Measurements from ENCODE around the gene RIT2. TPM values are rescaled to one million over a fixed set of nuclear protein-coding genes. Genes with fewer than 3 reads are reported as not detected.

The RIT2 gene
- total and polyA plus RNA-seq, 7 donors, result not detected

DNA sequence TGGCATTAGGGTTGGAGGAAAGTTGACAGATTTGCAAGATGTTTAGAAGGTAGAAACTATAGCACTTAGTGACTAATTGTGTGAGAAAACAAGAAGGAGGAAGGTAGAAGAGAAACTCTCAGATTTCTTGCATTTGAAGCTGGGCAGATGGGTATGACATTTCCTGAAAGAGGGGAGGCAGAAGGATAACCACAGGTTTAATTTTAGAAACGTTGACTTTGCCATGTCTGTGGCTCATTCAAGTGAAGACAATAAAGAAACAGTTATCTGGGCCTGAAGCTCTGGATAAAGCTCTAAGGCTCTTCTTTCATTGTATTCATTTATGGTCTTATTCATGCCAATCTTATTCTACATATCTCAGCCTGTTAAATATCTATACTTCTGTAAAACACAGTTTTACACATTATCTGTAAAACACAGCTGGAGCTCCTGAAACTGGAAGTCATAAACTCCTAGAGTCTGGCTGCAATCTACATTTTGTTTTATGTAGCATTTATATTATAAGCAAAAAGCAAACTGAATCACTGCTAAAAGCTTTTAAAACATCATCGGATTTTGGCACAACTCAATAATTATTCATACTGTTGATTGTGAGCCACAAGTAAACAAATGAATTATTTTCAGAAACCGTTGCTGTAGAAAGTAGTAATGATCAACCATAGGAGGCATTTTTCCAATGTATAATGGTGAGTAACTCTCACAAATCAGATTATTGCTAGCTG is 138.5 kb downstream of the RIT2 start:
- intact Hi-C loops (cut with DNase I), result no loop called here
- Histone ChIP-seq H3K9me3 (no peaks in the 10 kb centered on the region), H3K4me3 (no peak overlapping the region), H3K27ac (no peak overlapping the region), H3K4me1 (no peaks in the 10 kb centered on the region), H3K36me3 (ENCODE audit: insufficient read depth in 1 of 2, low read depth in 1 of 2) (no peaks in the 10 kb centered on the region), H3K27me3 (ENCODE audit: insufficient read depth in 3 of 3, low read length in 2 of 3) (no peaks in the 10 kb centered on the region)
- TF ChIP-seq, protein P1, sequence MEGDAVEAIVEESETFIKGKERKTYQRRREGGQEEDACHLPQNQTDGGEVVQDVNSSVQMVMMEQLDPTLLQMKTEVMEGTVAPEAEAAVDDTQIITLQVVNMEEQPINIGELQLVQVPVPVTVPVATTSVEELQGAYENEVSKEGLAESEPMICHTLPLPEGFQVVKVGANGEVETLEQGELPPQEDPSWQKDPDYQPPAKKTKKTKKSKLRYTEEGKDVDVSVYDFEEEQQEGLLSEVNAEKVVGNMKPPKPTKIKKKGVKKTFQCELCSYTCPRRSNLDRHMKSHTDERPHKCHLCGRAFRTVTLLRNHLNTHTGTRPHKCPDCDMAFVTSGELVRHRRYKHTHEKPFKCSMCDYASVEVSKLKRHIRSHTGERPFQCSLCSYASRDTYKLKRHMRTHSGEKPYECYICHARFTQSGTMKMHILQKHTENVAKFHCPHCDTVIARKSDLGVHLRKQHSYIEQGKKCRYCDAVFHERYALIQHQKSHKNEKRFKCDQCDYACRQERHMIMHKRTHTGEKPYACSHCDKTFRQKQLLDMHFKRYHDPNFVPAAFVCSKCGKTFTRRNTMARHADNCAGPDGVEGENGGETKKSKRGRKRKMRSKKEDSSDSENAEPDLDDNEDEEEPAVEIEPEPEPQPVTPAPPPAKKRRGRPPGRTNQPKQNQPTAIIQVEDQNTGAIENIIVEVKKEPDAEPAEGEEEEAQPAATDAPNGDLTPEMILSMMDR (IDR thresholded peaks at IDR 0.05), result no peak
- ATAC-seq, result no peak
- 42 to 54% (median 47%) methylated on average over 3 of the region's 3 CpGs for WGBS, 3 donors
- no peak for DNase-seq

GRCh38 chr18:42969366-42969765 is 146.1 kb downstream of the RIT2 start:
- H3K9me3 ChIP-seq, result no peaks in the 10 kb centered on the region
- no peak overlapping the region for H3K4me3 ChIP-seq
- H3K27ac ChIP-seq, result no peak overlapping the region
- TF ChIP-seq, protein P1 (IDR thresholded peaks at IDR 0.05), result no peak
- intact Hi-C loops (cut with DNase I), result no loop called here
- no peak for DNase-seq
- no peaks in the 10 kb centered on the region for H3K4me1 ChIP-seq
- no peaks in the 10 kb centered on the region for H3K27me3 ChIP-seq (ENCODE audit: insufficient read depth in 3 of 3, low read length in 2 of 3)
- no peaks in the 10 kb centered on the region for H3K36me3 ChIP-seq (ENCODE audit: insufficient read depth in 1 of 2, low read depth in 1 of 2)
- WGBS, 3 donors, result 46 to 79% (median 75%) methylated on average over 2 of the region's 2 CpGs
- no peak for ATAC-seq

DNA sequence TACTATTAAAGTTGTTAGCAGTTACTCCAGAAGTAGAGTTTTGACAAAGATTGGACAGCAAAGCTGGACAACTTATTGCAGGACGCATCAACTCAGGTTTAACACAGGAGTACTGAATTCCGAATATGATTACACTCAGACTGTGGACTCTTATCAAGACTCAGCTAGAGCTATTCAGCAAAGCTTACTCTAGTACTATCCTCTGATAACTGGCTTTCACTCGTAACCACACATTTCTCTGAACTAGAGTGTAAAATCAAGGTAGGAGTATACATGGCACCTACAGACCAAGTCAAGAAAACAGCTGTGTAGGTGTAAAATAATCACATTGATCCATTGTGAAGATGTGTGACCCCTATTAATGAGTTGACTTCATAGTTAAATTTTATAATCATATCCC is 154.2 kb downstream of the RIT2 start:
- H3K36me3 ChIP-seq (ENCODE audit: insufficient read depth in 1 of 2, low read depth in 1 of 2), result no peaks in the 10 kb centered on the region
- TF ChIP-seq, protein P1 (IDR thresholded peaks at IDR 0.05), result no peak
- 90 to 95% (median 90%) methylated on average over 3 of the region's 3 CpGs for WGBS, 3 donors
- DNase-seq (no peak), ATAC-seq (no peak)
- intact Hi-C loops (cut with DNase I), result no loop called here
- H3K9me3 ChIP-seq, result no peaks in the 10 kb centered on the region
- H3K27ac ChIP-seq, result no peak overlapping the region
- H3K4me3 ChIP-seq, result no peak overlapping the region
- H3K27me3 ChIP-seq (ENCODE audit: insufficient read depth in 3 of 3, low read length in 2 of 3), result no peaks in the 10 kb centered on the region
- H3K4me1 ChIP-seq, result no peaks in the 10 kb centered on the region

DNA sequence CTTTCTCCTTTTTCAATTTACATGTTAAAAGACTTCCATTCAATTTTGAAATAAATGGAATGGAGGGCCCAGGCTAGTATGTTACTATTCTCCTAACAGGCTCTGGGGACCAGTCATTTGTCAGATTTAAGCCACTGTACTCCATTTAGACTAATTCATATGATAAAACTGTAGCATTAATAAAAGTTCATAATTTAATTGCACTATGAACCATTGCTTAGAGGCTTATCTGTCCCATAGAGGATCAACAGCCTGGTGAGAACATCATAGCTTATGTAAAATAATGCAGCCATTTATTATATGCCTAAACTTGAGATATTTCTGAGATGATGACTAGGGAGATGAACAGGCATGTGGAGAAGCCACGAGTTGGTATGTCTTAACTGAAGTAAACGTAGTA is 156.0 kb downstream of the RIT2 start:
- Histone ChIP-seq H3K9me3 (no peaks in the 10 kb centered on the region), H3K4me3 (no peak overlapping the region), H3K27me3 (ENCODE audit: insufficient read depth in 3 of 3, low read length in 2 of 3) (no peaks in the 10 kb centered on the region), H3K27ac (no peak overlapping the region), H3K36me3 (ENCODE audit: insufficient read depth in 1 of 2, low read depth in 1 of 2) (no peaks in the 10 kb centered on the region), H3K4me1 (no peaks in the 10 kb centered on the region)
- ATAC-seq (no peak), DNase-seq (no peak)
- WGBS, 3 donors, result 58 to 74% (median 62%) methylated on average over 2 of the region's 2 CpGs
- intact Hi-C loops (cut with DNase I), result no loop called here
- TF ChIP-seq, protein P1 (IDR thresholded peaks at IDR 0.05), result no peak

- H3K9me3 ChIP-seq, result no peaks in the 10 kb centered on the region
- no peaks in the 10 kb centered on the region for H3K4me1 ChIP-seq
- 85 to 88% (median 87%) methylated on average over 4 of the region's 4 CpGs for WGBS, 3 donors
- H3K36me3 ChIP-seq (ENCODE audit: insufficient read depth in 1 of 2, low read depth in 1 of 2), result no peaks in the 10 kb centered on the region
- DNase-seq (no peak), ATAC-seq (no peak)
- H3K4me3 ChIP-seq, result no peak overlapping the region
- intact Hi-C loops (cut with DNase I), result no loop called here
- no peaks in the 10 kb centered on the region for H3K27me3 ChIP-seq (ENCODE audit: insufficient read depth in 3 of 3, low read length in 2 of 3)
- TF ChIP-seq, protein P1 (IDR thresholded peaks at IDR 0.05), result no peak
- no peak overlapping the region for H3K27ac ChIP-seq
Measured at GRCh38 chr18:42958353-42958752, 157.1 kb downstream of the RIT2 start.

Data from psoas muscle (tissue), 8 donors.